ENCODE data around the gene SERP2.
"Not testable (repeated sequence)": the region's sequence is repeated elsewhere in the genome, so short reads cannot be mapped to it uniquely, and the experiment has no call there.

SERP2 gene
- total RNA-seq, result 0 to 0.27 reads per million in 2 donors

GRCh38 chr13:44373601-44374347 lies at the start of gene SERP2:
Gene SERP2, plus strand, starts transcription at chr13:44373824. Its CDS starts 202 bp downstream, at chr13:44374026.
- peak in 1 of 5 experiments; percentile 5 for DNase-seq

GRCh38 chr13:44326961-44327360 lies 46.7 kb upstream of the SERP2 start:
- no peak for DNase-seq

GRCh38 chr13:44329041-44329440 lies 44.6 kb upstream of the SERP2 start:
- DNase-seq, result not testable (repeated sequence)

GRCh38 chr13:44329909-44330545 lies 43.6 kb upstream of the SERP2 start:
- no peak for DNase-seq

- no peak for DNase-seq
These were observed 42.2 kb upstream of the SERP2 start for GRCh38 chr13:44331446-44331845.

- no peak for DNase-seq
These were observed 41.4 kb upstream of the SERP2 start for GRCh38 chr13:44331912-44332851.

GRCh38 chr13:44333950-44334655 lies 39.5 kb upstream of the SERP2 start:
- DNase-seq, result no peak

GRCh38 chr13:44334751-44335150 lies 38.9 kb upstream of the SERP2 start:
- no peak for DNase-seq

- no peak for DNase-seq
These were observed 36.7 kb upstream of the SERP2 start for GRCh38 chr13:44336934-44337333.

- DNase-seq, result no peak
These were observed 36.0 kb upstream of the SERP2 start for GRCh38 chr13:44337581-44337980.

- DNase-seq, result no peak
These were observed 33.1 kb upstream of the SERP2 start for GRCh38 chr13:44340508-44340907.

- no peak for DNase-seq
These were observed 30.9 kb upstream of the SERP2 start for GRCh38 chr13:44342741-44343140.

GRCh38 chr13:44346534-44346933 lies 27.1 kb upstream of the SERP2 start:
- DNase-seq, result no peak

- DNase-seq, result no peak
These were observed 26.3 kb upstream of the SERP2 start for GRCh38 chr13:44347301-44347700.

- DNase-seq, result no peak
These were observed 25.7 kb upstream of the SERP2 start for GRCh38 chr13:44347949-44348348.

GRCh38 chr13:44350775-44351504 lies 22.7 kb upstream of the SERP2 start:
- no peak for DNase-seq

- no peak for DNase-seq
These were observed 22.1 kb upstream of the SERP2 start for GRCh38 chr13:44351505-44351854.

GRCh38 chr13:44352202-44352601 lies 21.4 kb upstream of the SERP2 start:
- peak in 1 of 5 experiments; percentile 45 for DNase-seq

GRCh38 chr13:44352671-44353070 lies 21.0 kb upstream of the SERP2 start:
- DNase-seq, result peak in 2 of 5 experiments; percentile 12 to 24

GRCh38 chr13:44354331-44354730 lies 19.3 kb upstream of the SERP2 start:
- DNase-seq, result no peak

GRCh38 chr13:44354884-44355283 lies 18.7 kb upstream of the SERP2 start:
- no peak for DNase-seq

- DNase-seq, result no peak
These were observed 18.0 kb upstream of the SERP2 start for GRCh38 chr13:44355621-44356020.

Measured in T-helper 2 cell (primary cell).